T-cell (primary cell): Measurements from ENCODE around the gene NOC4L. TPM values are rescaled to one million over a fixed set of nuclear protein-coding genes. Genes with fewer than 3 reads are reported as not detected.

ENCODE experiments used
- ATAC-seq, 4 experiments: fragments of 200-7000 bp in 3 of 4; fragments of 150-1000 bp in 1 of 4; cut with Tn5 transposase; replicated peaks in 1 of 4; 1 replicate in 3 of 4; 2 replicates in 1 of 4; pipeline ENCODE4 v1.10.0; 2021; ENCODE audit warnings: moderate library complexity in 3 of 4, mild to moderate bottlenecking in 2 of 4, moderate number of reproducible peaks in 1 of 4
- CTCF ChIA-PET, 2 donors: fragments of 300-600 bp; sonication (Branson Sonifier 250); formaldehyde crosslinking; loops; one replicate each; lab custom pipeline; 2022; ENCODE audit warnings: antibody characterized with exemption in 2 of 2; lab: Charles Lee
- POLR2A ChIA-PET, 2 donors: fragments of 300-600 bp; sonication (Branson Sonifier 250); formaldehyde crosslinking; loops; one replicate each; lab custom pipeline; 2022; ENCODE audit warnings: antibody characterized with exemption in 2 of 2; lab: Charles Lee
- DNase-seq, 35 experiments: peaks; one replicate each; pipeline versions ENCODE4 v3.0.0 to v3.0.0-alpha.2; 2013 to 2023
- H3K27ac ChIP-seq: one replicate; pipeline ENCODE4 v1.5.1; 2013; ENCODE audit warnings: low read length
- H3K27me3 ChIP-seq, 2 experiments: replicated peaks in 1 of 2; 1 replicate in 1 of 2; 2 replicates in 1 of 2; pipeline versions ENCODE4 v1.6.1 to v1.7.0; 2013; ENCODE audit warnings: low read length in 1 of 2, mixed read lengths in 1 of 2; ENCODE audit not compliant: control insufficient read depth in 2 of 2, insufficient read depth in 2 of 2; ENCODE audit errors: extremely low read depth in 1 of 2
- H3K36me3 ChIP-seq, 2 donors: 1 replicate in 1 of 2; 2 replicates in 1 of 2; pipeline versions ENCODE4 v1.6.1 to v1.7.0; 2013; ENCODE audit warnings: low read length in 1 of 2; ENCODE audit not compliant: control insufficient read depth in 2 of 2, insufficient read depth in 1 of 2; ENCODE audit errors: extremely low read depth in 1 of 2
- H3K4me1 ChIP-seq, 2 experiments: 1 replicate in 1 of 2; 2 replicates in 1 of 2; pipeline versions ENCODE4 v1.6.1 to v1.7.0; 2013; ENCODE audit warnings: low read length in 2 of 2, mixed read lengths in 1 of 2; ENCODE audit not compliant: insufficient read depth in 2 of 2, control insufficient read depth in 1 of 2; ENCODE audit errors: extremely low read depth in 1 of 2
- H3K4me3 ChIP-seq, 2 donors: 1 replicate in 1 of 2; 2 replicates in 1 of 2; pipeline versions ENCODE4 v1.5.1 to v1.7.0; 2013; ENCODE audit warnings: mild to moderate bottlenecking in 2 of 2, low read length in 1 of 2, moderate library complexity in 1 of 2; ENCODE audit not compliant: control insufficient read depth in 1 of 2; ENCODE audit errors: extremely low read depth in 1 of 2
- H3K9me3 ChIP-seq: 2 replicates; pipeline ENCODE4 v1.7.0; 2013
- H3K27ac Mint-ChIP-seq, 2 donors: one replicate each; pipeline ENCODE4 v1.8.0; 2020 to 2021; ENCODE audit warnings: mild to moderate bottlenecking in 2 of 2, mixed read lengths in 2 of 2
- H3K27me3 Mint-ChIP-seq, 2 donors: one replicate each; pipeline ENCODE4 v1.8.0; 2021 to 2022; ENCODE audit warnings: mixed read lengths in 2 of 2
- H3K36me3 Mint-ChIP-seq: one replicate; pipeline ENCODE4 v1.8.0; 2021; ENCODE audit warnings: mixed read lengths
- H3K4me1 Mint-ChIP-seq, 3 donors: one replicate each; pipeline ENCODE4 v1.8.0; 2020 to 2022; ENCODE audit warnings: mixed read lengths in 3 of 3, mild to moderate bottlenecking in 1 of 3
- H3K4me3 Mint-ChIP-seq, 3 donors: one replicate each; pipeline ENCODE4 v1.8.0; 2020 to 2022; ENCODE audit warnings: mild to moderate bottlenecking in 3 of 3, mixed read lengths in 3 of 3, moderate library complexity in 3 of 3
- H3K9me3 Mint-ChIP-seq, 3 donors: one replicate each; pipeline ENCODE4 v1.8.0; 2020 to 2022; ENCODE audit warnings: mixed read lengths in 3 of 3
- WGBS: methylation state at CpG from one replicate; pipeline ENCODE4 v1.1.5; 2013; ENCODE audit warnings: missing lambda C conversion rate; ENCODE audit not compliant: insufficient coverage; 5-methylcytosine and 5-hydroxymethylcytosine counted together
- total RNA-seq, 35 experiments: library from RNA in 6 of 35; stranded (reverse) in 6 of 35; fragments of 120-200 nt in 1 of 35; gene quantifications; one replicate each; pipeline versions ENCODE4 v1.2.1 to v1.2.4 and lab custom pipeline; 2013 to 2026

Gene NOC4L
- total RNA-seq, 5 donors from 2014 or later (not counting 1 experiment from before 2014, with no cell fraction given) = 14.6 to 28.9 (median 26.4) TPM

DNA sequence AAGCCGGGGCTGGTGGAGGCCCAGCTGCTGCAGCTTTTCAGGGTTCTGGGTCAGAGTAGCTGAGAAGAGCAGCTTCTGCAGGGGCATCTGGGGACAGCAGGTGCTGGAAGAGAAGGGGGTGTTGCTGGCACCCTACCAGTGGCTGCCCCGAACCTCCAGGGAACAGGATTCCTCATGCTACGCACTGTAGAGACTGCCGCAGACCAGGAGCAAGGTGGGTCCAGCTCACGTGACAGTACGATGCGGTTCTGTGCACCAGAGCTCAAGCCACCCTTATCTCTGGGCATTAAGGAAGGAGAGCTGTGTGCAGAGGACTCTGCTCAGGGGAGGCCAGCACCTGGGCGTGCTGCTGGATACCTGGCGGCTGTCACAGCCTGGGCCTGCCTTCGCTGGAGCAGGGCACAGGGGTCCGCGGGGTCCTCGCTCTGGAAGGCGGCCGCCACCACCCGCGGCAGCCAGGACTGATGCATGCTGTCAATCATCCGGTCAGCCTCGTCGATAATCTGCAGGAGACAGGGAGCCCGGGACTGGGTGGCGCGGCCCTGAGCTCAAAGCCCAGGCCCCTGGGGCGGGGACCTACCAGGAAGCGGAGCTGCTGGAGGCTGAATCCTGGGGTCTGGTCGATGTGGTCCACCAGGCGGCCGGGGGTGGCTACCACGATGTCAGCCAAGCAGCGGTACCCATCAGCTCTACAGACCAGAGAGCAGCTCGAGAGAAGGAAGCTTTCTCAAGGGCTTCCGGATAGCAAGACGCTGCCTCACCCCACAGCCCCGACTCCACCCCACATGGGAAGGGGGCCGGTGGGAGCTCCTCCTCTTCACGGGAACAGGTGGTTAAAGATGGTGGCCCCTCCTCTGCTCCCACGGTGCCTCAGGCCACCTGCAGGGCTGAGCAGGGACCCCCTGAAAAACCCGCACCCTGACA, 3.1 kb upstream of the NOC4L start:
- CTCF ChIA-PET = no interaction called here
- H3K27me3 ChIP-seq = no peaks in the 10 kb centered on the region
- DNase-seq = peak in 1 of 35 experiments; percentile 17
- ATAC-seq = no peak
- Mint-ChIP-seq H3K36me3 (peaks cover 13% of the 10 kb centered on the region), H3K27ac (no peak overlapping the region), H3K27me3 (peaks cover 0 to 2% of the 10 kb centered on the region in 2 donors), H3K4me1 (peaks cover 27 to 30% (median 27%) of the 10 kb centered on the region in 3 donors), H3K4me3 (no peak overlapping the region), H3K9me3 (no peaks in the 10 kb centered on the region)
- no peak overlapping the region for H3K27ac ChIP-seq
- WGBS = 96% methylated on average over 30 of the region's 38 CpGs
- H3K36me3 ChIP-seq = peaks cover 14 to 46% of the 10 kb centered on the region in 2 donors
- H3K4me3 ChIP-seq = no peak overlapping the region
- POLR2A ChIA-PET = no interaction called here
- H3K9me3 ChIP-seq = no peaks in the 10 kb centered on the region
- peaks cover 11 to 36% of the 10 kb centered on the region in 2 experiments for H3K4me1 ChIP-seq

DNA sequence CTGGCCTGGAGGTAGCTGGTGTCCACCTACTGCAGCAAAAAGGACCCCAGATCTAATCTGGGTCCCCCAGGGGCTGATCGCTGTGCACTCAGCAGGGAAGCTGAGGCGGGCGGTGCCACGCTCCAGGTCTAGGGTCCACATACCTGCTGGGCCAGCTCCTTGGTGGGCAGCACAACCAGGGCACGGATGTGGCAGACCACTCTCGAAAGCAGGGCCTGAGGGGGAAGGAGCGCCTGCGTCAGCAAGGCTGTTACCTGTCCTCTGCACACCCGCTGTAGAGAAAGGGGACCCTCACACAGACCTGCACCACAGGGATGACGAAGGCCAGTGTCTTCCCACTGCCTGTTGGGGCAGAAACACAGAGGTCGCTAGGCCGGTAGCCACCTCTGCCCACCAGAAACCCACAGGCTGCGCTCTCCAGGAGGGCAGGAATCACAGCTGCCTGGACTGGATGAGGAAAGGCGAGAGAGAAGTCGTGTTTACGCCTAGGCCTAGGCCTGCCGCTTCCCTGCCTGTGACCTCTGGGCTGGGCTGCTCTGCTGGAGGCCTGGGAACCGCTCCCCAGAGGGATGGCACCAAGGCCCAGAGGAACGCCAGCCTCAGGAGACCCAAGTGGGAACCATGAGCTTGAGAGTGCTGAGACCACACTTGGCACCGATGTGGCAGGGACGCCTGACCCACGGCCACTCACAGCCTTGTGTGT, 2.1 kb upstream of the NOC4L start:
- peaks cover 14% of the 10 kb centered on the region for H3K36me3 Mint-ChIP-seq
- 97% methylated on average over 19 of the region's 22 CpGs for WGBS
- no peaks in the 10 kb centered on the region for H3K27me3 ChIP-seq
- CTCF ChIA-PET = no interaction called here
- POLR2A ChIA-PET = no interaction called here
- no peak overlapping the region for H3K4me3 ChIP-seq
- no peaks in the 10 kb centered on the region for H3K9me3 Mint-ChIP-seq
- H3K36me3 ChIP-seq = peaks cover 14 to 54% of the 10 kb centered on the region in 2 donors
- peaks cover 0 to 2% of the 10 kb centered on the region in 2 donors for H3K27me3 Mint-ChIP-seq
- peak overlapping the region; percentile 80 to 88 (median 82) for H3K4me3 Mint-ChIP-seq
- peaks cover 11 to 45% of the 10 kb centered on the region in 2 experiments for H3K4me1 ChIP-seq
- no peak overlapping the region for H3K27ac ChIP-seq
- no peak for DNase-seq
- H3K27ac Mint-ChIP-seq = peak overlapping the region in 1 of 2 donors; percentile 52
- no peaks in the 10 kb centered on the region for H3K9me3 ChIP-seq
- H3K4me1 Mint-ChIP-seq = peaks cover 29 to 37% (median 31%) of the 10 kb centered on the region in 3 donors
- ATAC-seq = no peak

DNA sequence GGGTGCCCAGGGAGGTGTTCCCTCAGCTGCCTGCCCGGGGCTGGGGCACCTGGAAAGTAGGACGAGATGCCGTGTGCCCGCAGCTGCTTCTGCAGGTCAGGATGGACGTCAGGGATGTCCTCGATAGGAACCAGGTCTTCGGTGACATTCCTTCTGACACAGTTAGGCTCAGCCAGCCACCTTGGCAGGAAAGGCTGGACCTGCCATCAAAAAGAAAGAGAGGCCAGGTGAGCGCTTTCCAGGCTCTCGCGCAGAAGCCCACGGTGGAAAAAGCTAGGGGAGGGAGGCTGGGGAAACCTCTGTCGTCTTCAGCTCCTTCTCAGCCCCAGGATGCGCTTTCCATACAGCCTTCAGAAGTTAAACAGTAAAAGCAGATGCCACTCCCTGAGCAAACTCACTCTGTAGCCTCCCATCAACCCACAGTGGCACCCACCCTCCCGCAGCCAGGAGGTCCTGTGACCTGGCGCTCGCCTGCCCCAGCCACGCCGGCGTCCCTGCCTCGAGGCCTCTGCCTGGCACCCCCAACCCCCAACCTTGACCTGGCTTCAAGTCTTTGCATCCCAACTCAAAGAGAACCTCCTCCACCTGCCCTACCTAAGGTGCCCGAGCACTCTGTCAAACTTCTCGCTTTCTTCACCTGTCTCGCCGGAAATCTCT, 1.4 kb upstream of the NOC4L start:
- ChIA-PET CTCF (no interaction called here), POLR2A (no interaction called here)
- peak overlapping the region; percentile 21 to 73 for H3K27ac Mint-ChIP-seq
- no peak for DNase-seq
- peak overlapping the region; percentile 80 to 88 (median 82) for H3K4me3 Mint-ChIP-seq
- H3K36me3 ChIP-seq = peaks cover 14 to 61% of the 10 kb centered on the region in 2 donors
- no peak overlapping the region for H3K27ac ChIP-seq
- WGBS = 75% methylated on average over 23 of the region's 24 CpGs
- peaks cover 11 to 48% of the 10 kb centered on the region in 2 experiments for H3K4me1 ChIP-seq
- H3K36me3 Mint-ChIP-seq = peaks cover 14% of the 10 kb centered on the region
- H3K9me3 Mint-ChIP-seq = no peaks in the 10 kb centered on the region
- no peak for ATAC-seq
- H3K4me3 ChIP-seq = peak overlapping the region; percentile 44 to 64
- peaks cover 0 to 2% of the 10 kb centered on the region in 2 donors for H3K27me3 Mint-ChIP-seq
- peaks cover 29 to 37% (median 31%) of the 10 kb centered on the region in 3 donors for H3K4me1 Mint-ChIP-seq
- H3K9me3 ChIP-seq = no peaks in the 10 kb centered on the region
- no peaks in the 10 kb centered on the region for H3K27me3 ChIP-seq

DNA sequence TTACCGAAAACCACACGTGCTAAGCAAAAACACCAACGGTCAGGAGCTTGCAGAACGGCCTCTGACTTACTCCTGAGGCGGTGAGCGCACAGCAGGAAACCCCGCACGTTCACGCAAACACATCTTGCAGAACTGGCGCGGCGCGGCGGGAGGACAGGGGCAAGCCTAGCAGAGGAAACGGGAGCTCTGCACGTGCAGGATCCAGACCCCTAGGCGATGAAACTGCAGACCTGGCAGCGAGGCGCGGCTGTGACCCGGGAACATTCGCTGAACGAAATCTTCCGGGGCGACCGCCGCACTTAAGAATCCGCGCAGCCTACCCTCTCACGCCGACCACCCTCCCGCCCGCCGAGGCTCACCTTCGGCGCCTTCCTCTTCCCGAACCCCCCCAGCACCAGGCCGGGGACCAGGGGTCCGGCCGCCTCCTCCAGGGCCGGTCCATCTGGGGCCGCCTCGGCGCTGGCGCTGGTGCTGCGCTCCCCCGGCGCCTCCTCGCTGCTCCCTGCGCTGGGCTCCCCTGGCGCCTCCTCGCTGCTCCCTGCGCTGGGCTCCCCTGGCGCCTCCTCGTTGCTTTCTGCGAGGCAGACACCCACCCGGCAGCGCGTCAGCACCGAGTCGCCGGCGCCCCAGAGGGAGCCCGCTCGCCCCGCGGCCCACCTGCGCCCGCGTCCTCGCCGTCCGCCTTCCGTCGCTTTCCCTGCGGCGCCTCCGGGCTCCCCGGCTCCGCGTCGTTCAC, 753 bp upstream of the NOC4L start:
- Mint-ChIP-seq H3K36me3 (peaks cover 11% of the 10 kb centered on the region), H3K27ac (peak overlapping the region; percentile 21 to 73), H3K4me3 (peak overlapping the region; percentile 80 to 88 (median 82)), H3K27me3 (peaks cover 0 to 2% of the 10 kb centered on the region in 2 donors), H3K9me3 (no peaks in the 10 kb centered on the region), H3K4me1 (peaks cover 29 to 37% (median 31%) of the 10 kb centered on the region in 3 donors)
- Histone ChIP-seq H3K27ac (no peak overlapping the region), H3K4me1 (peaks cover 11 to 48% of the 10 kb centered on the region in 2 experiments), H3K36me3 (peaks cover 14 to 63% of the 10 kb centered on the region in 2 donors), H3K4me3 (peak overlapping the region; percentile 44 to 64), H3K9me3 (no peaks in the 10 kb centered on the region), H3K27me3 (no peaks in the 10 kb centered on the region)
- peak in 11 of 35 experiments; percentile 17 to 42 (median 33) for DNase-seq
- WGBS = under 1% methylated on average over 82 of the region's 82 CpGs
- ChIA-PET POLR2A (no interaction called here), CTCF (no interaction called here)
- peak; percentile 47 to 50 (median 48) for ATAC-seq

DNA sequence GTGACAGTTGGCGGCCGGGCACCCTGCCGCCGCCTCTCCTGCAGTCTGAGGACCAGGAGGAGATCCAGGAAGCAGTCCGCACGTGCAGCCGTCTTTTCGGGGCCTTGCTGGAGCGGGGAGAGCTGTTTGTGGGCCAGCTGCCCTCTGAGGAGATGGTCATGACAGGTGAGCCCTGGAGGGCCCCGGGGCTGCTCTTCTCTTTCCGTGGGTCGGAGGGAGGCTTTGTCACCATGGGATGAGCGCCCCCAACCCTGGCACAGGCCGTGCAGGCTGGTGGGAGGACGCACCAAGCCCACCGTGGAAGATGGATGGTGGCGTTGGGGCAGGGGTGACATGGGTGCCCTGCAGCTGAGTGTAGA, 532 bp downstream of the NOC4L start:
- ATAC-seq = peak in 3 of 4 experiments; percentile 5 to 16 (median 7)
- peaks cover 11 to 48% of the 10 kb centered on the region in 2 experiments for H3K4me1 ChIP-seq
- Mint-ChIP-seq H3K4me3 (peak overlapping the region; percentile 86 to 92 (median 88)), H3K27ac (peak overlapping the region; percentile 63 to 75), H3K4me1 (peaks cover 29 to 37% (median 31%) of the 10 kb centered on the region in 3 donors), H3K9me3 (no peaks in the 10 kb centered on the region), H3K36me3 (peaks cover 6% of the 10 kb centered on the region), H3K27me3 (peaks cover 0 to 2% of the 10 kb centered on the region in 2 donors)
- 3% methylated on average over 12 of the region's 17 CpGs for WGBS
- no peaks in the 10 kb centered on the region for H3K27me3 ChIP-seq
- peaks cover 9 to 52% of the 10 kb centered on the region in 2 donors for H3K36me3 ChIP-seq
- peak overlapping the region; percentile 75 to 80 for H3K4me3 ChIP-seq
- ChIA-PET POLR2A (no interaction called here), CTCF (interaction anchor here in 1 of 2 donors (0.8 kb wide), 1 partner anchor 9 kb away, joined by 3 read pairs; no protein-coding TSS in a partner anchor)
- DNase-seq = peak in 1 of 35 experiments; percentile 12
- H3K9me3 ChIP-seq = no peaks in the 10 kb centered on the region
- peak overlapping the region; percentile 65 for H3K27ac ChIP-seq
